Neural cell (in vitro differentiated cells): ENCODE data around the gene NRL. TPM values are rescaled to one million over a fixed set of nuclear protein-coding genes. Genes with fewer than 3 reads are reported as not detected.

Experiments used
- H2AFZ ChIP-seq: fragments of 200-600, 300-800 bp; sonication (generic), shearing (Covaris generic); 2 replicates; pipeline ENCODE4 v1.6.0; 2014; ENCODE audit warnings: low read depth, mild to moderate bottlenecking, antibody characterized with exemption, low read length, moderate library complexity
- H3F3A ChIP-seq: fragments of 200-600 bp; shearing (Covaris generic); 2 replicates; pipeline ENCODE4 v1.6.1; 2016; ENCODE audit warnings: mild to moderate bottlenecking, moderate library complexity, mixed read lengths, antibody characterized with exemption, low read length; ENCODE audit not compliant: insufficient read depth, poor library complexity, severe bottlenecking
- H3K27ac ChIP-seq: fragments of 200-600, 300-800 bp; sonication (generic), shearing (Covaris generic); 2 replicates; pipeline ENCODE4 v1.5.1; 2014; ENCODE audit warnings: mild to moderate bottlenecking, low read length, moderate library complexity
- H3K27me3 ChIP-seq: fragments of 300-800, 200-600 bp; sonication (generic), shearing (Covaris generic); 2 replicates; pipeline ENCODE4 v1.6.0; 2014; ENCODE audit warnings: mild to moderate bottlenecking, low read depth, low read length, moderate library complexity; ENCODE audit not compliant: insufficient read depth
- H3K36me3 ChIP-seq: fragments of 300-800, 200-600 bp; sonication (generic), shearing (Covaris generic); 2 replicates; pipeline ENCODE4 v1.5.1; 2014; ENCODE audit warnings: mild to moderate bottlenecking, antibody characterized with exemption, low read length, moderate library complexity; ENCODE audit not compliant: insufficient read depth
- H3K4me2 ChIP-seq: fragments of 300-800, 200-600 bp; sonication (generic), shearing (Covaris generic); 2 replicates; pipeline ENCODE4 v1.6.0; 2014; ENCODE audit warnings: mild to moderate bottlenecking, low read length
- H3K4me3 ChIP-seq: fragments of 300-800, 200-600 bp; sonication (generic), shearing (Covaris generic); 2 replicates; pipeline ENCODE4 v1.5.1; 2014; ENCODE audit warnings: mild to moderate bottlenecking, low read length, moderate library complexity
- H3K79me2 ChIP-seq: fragments of 200-600 bp; shearing (Covaris generic); replicated peaks from 2 replicates; pipeline ENCODE4 v1.6.0; 2014; ENCODE audit warnings: mild to moderate bottlenecking, low read length, moderate library complexity; ENCODE audit not compliant: insufficient read depth
- H3K9ac ChIP-seq: fragments of 300-800, 200-600 bp; sonication (generic), shearing (Covaris generic); 2 replicates; pipeline ENCODE4 v1.6.1; 2016; ENCODE audit warnings: mild to moderate bottlenecking, low read length, mixed read lengths
- H3K9me2 ChIP-seq: fragments of 200-600 bp; shearing (Covaris generic); 2 replicates; pipeline ENCODE4 v1.6.1; 2016; ENCODE audit warnings: mild to moderate bottlenecking, low read length, mixed read lengths; ENCODE audit not compliant: insufficient read depth
- H3K9me3 ChIP-seq: fragments of 200-600, 300-800 bp; sonication (generic), shearing (Covaris generic); 2 replicates; pipeline ENCODE4 v1.6.1; 2016; ENCODE audit warnings: mild to moderate bottlenecking, mixed run types, low read length, moderate library complexity, mixed read lengths
- H4K20me1 ChIP-seq: fragments of 200-600 bp; shearing (Covaris generic); 2 replicates; pipeline ENCODE4 v1.6.1; 2016; ENCODE audit warnings: mild to moderate bottlenecking, mixed run types; ENCODE audit not compliant: insufficient read depth
- EP300 ChIP-seq: fragments of 450-650 bp; conservative IDR thresholded peaks from 2 replicates; pipeline ENCODE4 v1.6.1; 2014; ENCODE audit warnings: antibody characterized with exemption, mild to moderate bottlenecking, moderate library complexity; ENCODE audit not compliant: poor library complexity, severe bottlenecking
- EZH2 ChIP-seq: fragments of 200-600, 300-800 bp; shearing (Covaris generic), sonication (generic); IDR thresholded peaks from 2 replicates; pipeline ENCODE4 v1.6.1; 2014; ENCODE audit warnings: antibody characterized with exemption, low read length, borderline replicate concordance, mild to moderate bottlenecking; ENCODE audit not compliant: insufficient read depth, poor library complexity, severe bottlenecking
- MXI1 ChIP-seq: fragments of 450-650 bp; conservative IDR thresholded peaks from 2 replicates; pipeline ENCODE4 v1.6.1; 2014; ENCODE audit warnings: antibody characterized with exemption, mild to moderate bottlenecking; ENCODE audit not compliant: poor library complexity, severe bottlenecking
- POLR2AphosphoS5 ChIP-seq: IDR thresholded peaks from 2 replicates; pipeline ENCODE4 v1.6.1; 2012
- RAD21 ChIP-seq: fragments of 450-650 bp; conservative IDR thresholded peaks from 2 replicates; pipeline ENCODE4 v1.6.1; 2014; ENCODE audit warnings: antibody characterized with exemption, mild to moderate bottlenecking, moderate library complexity
- SMC3 ChIP-seq: fragments of 450-650 bp; conservative IDR thresholded peaks from 2 replicates; pipeline ENCODE4 v1.6.1; 2014; ENCODE audit warnings: antibody characterized with exemption, mild to moderate bottlenecking, moderate library complexity; ENCODE audit not compliant: poor library complexity
- TAF1 ChIP-seq: IDR thresholded peaks from 2 replicates; pipeline ENCODE4 v1.6.1; 2012; ENCODE audit warnings: low read depth
- polyA plus RNA-seq: library from polyadenylated mRNA; depleted of rRNA; stranded (reverse); fragments of >200 nt; gene quantifications from 2 replicates; pipeline ENCODE4 v1.2.3, GENCODE V29; 2014
- TF ChIP-seq, protein P1 (sequence below): IDR thresholded peaks from 2 replicates; pipeline ENCODE4 v1.6.1; 2012; ENCODE audit warnings: borderline replicate concordance
- TF ChIP-seq, protein P2 (sequence below): fragments of 450-650 bp; IDR thresholded peaks from 2 replicates; pipeline ENCODE4 v1.5.1; 2014; ENCODE audit warnings: antibody characterized with exemption, mild to moderate bottlenecking, moderate library complexity; ENCODE audit not compliant: poor library complexity, severe bottlenecking

The NRL gene
- polyA plus RNA-seq, 1 donor from 2014 or later, result 9.5 TPM

DNA sequence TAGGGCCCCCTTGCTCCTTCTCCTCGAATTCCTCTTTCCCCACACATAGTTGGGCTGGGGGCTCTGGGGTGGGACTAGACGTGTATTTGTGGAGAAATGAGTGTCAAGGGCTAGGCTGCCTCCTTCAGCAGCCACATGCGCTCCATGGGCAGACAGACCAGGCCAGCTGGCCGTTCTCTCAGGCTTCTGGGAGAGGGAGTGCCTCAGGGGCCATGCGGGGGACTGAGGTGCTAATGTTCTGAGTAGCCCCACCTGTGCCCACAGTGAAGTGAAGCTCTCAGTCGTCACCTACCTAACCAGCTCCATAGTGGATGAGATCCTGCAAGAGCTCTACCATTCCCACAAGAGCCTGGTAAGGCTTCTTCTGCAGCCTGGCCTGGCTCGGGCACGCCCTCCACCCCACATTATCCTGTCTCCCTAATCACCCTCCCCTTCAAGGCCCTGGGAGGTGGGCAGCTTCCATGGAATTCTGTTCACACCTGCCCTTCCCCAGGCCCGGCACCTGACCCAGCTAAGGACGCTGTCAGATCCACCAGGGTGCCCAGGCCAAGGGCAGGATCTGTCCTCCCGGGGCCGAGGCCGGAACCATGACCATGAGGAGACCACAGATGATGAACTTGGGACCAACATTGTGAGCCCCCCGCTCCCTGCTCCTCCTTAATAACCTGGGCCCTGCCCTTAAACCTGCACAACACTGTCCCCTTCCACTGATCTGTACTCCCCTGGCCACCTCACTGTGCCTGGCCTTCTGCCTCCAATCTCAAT is 52.4 kb downstream of the NRL start:
- no peaks in the 10 kb centered on the region for H3K79me2 ChIP-seq
- no peaks in the 10 kb centered on the region for H3K36me3 ChIP-seq
- TF ChIP-seq, protein P1, sequence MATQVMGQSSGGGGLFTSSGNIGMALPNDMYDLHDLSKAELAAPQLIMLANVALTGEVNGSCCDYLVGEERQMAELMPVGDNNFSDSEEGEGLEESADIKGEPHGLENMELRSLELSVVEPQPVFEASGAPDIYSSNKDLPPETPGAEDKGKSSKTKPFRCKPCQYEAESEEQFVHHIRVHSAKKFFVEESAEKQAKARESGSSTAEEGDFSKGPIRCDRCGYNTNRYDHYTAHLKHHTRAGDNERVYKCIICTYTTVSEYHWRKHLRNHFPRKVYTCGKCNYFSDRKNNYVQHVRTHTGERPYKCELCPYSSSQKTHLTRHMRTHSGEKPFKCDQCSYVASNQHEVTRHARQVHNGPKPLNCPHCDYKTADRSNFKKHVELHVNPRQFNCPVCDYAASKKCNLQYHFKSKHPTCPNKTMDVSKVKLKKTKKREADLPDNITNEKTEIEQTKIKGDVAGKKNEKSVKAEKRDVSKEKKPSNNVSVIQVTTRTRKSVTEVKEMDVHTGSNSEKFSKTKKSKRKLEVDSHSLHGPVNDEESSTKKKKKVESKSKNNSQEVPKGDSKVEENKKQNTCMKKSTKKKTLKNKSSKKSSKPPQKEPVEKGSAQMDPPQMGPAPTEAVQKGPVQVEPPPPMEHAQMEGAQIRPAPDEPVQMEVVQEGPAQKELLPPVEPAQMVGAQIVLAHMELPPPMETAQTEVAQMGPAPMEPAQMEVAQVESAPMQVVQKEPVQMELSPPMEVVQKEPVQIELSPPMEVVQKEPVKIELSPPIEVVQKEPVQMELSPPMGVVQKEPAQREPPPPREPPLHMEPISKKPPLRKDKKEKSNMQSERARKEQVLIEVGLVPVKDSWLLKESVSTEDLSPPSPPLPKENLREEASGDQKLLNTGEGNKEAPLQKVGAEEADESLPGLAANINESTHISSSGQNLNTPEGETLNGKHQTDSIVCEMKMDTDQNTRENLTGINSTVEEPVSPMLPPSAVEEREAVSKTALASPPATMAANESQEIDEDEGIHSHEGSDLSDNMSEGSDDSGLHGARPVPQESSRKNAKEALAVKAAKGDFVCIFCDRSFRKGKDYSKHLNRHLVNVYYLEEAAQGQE, result no peak

DNA sequence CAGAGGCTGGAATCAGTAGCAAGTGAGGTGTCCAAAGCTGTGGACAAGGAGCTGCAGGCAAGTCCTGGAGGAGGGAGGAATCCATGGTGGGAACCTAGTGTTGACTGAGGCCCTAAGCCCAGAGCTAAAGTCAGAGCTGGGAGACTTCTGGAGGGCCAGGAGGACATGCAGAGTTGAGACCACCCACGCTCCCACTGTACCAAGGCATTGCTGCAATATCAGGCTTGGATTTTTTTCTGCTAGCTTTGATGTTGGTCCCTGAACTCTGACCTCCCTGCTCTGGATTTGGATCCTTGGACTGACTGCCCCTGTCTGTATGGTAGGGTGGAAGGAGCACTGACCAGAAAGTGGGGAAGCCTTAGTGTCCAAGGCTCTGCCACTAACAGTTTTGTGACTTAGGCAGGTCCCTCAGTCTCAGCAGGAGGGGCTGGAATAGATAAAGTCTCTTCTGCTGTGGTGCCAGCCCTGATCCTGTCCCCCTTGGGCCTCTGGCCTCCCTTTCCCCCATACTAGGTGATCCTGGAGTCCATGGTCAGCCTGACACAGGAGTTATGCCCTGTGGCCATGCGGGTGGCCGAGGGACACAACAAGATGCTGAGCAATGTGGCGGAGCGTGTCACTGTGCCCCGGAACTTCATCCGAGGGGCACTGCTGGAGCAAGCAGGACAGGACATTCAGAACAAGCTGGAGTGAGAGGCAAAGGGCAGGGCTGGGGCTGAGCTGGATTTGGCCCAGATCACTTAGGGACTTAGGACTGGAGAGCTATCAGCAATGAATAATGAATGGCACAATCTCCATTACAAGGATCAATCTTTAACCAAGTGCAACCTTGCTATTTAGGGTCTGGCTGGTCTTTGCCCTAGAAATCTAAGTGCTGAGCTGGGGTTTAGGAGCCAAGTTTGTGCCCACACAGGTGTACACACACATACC is 53.5 kb downstream of the NRL start:
- H4K20me1 ChIP-seq, result no peaks in the 10 kb centered on the region
- no peaks in the 10 kb centered on the region for H3F3A ChIP-seq
- H3K9me2 ChIP-seq, result no peaks in the 10 kb centered on the region
- no peak overlapping the region for H3K4me2 ChIP-seq
- H2AFZ ChIP-seq, result no peak overlapping the region
- H3K27ac ChIP-seq, result no peak overlapping the region
- H3K4me3 ChIP-seq, result no peak overlapping the region
- H3K9me3 ChIP-seq, result no peaks in the 10 kb centered on the region
- no peaks in the 10 kb centered on the region for H3K79me2 ChIP-seq
- TF ChIP-seq POLR2AphosphoS5 (no peak), RAD21 (no peak), SMC3 (no peak), MXI1 (no peak), EZH2 (no peak), EP300 (no peak), TAF1 (no peak)
- TF ChIP-seq, protein P1, result no peak
- TF ChIP-seq, protein P2, sequence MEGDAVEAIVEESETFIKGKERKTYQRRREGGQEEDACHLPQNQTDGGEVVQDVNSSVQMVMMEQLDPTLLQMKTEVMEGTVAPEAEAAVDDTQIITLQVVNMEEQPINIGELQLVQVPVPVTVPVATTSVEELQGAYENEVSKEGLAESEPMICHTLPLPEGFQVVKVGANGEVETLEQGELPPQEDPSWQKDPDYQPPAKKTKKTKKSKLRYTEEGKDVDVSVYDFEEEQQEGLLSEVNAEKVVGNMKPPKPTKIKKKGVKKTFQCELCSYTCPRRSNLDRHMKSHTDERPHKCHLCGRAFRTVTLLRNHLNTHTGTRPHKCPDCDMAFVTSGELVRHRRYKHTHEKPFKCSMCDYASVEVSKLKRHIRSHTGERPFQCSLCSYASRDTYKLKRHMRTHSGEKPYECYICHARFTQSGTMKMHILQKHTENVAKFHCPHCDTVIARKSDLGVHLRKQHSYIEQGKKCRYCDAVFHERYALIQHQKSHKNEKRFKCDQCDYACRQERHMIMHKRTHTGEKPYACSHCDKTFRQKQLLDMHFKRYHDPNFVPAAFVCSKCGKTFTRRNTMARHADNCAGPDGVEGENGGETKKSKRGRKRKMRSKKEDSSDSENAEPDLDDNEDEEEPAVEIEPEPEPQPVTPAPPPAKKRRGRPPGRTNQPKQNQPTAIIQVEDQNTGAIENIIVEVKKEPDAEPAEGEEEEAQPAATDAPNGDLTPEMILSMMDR, result no peak
- H3K27me3 ChIP-seq, result no peaks in the 10 kb centered on the region
- no peak overlapping the region for H3K9ac ChIP-seq
- H3K36me3 ChIP-seq, result no peaks in the 10 kb centered on the region

More for the DNA sequence above, 52.4 kb downstream of the NRL start:
- Histone ChIP-seq H2AFZ (no peak overlapping the region), H3F3A (no peaks in the 10 kb centered on the region), H4K20me1 (no peaks in the 10 kb centered on the region), H3K4me3 (no peak overlapping the region), H3K27ac (no peak overlapping the region), H3K4me2 (no peak overlapping the region), H3K9me2 (no peaks in the 10 kb centered on the region), H3K9me3 (no peaks in the 10 kb centered on the region), H3K27me3 (no peaks in the 10 kb centered on the region), H3K9ac (no peak overlapping the region)
